Brain pericyte (primary cell): Measurements from ENCODE around the gene MTCL1.
A peak's percentile ranks its signal among the peaks of the same experiment; 100 is the strongest.

Experiments
- DNase-seq: peaks from one replicate; pipeline ENCODE4 v3.0.0-alpha.2; 2012; ENCODE audit warnings: low read depth, low spot score

MTCL1 gene

GRCh38 chr18:8792688-8793316 is 87.4 kb downstream of the MTCL1 start:
- no peak for DNase-seq

DNA sequence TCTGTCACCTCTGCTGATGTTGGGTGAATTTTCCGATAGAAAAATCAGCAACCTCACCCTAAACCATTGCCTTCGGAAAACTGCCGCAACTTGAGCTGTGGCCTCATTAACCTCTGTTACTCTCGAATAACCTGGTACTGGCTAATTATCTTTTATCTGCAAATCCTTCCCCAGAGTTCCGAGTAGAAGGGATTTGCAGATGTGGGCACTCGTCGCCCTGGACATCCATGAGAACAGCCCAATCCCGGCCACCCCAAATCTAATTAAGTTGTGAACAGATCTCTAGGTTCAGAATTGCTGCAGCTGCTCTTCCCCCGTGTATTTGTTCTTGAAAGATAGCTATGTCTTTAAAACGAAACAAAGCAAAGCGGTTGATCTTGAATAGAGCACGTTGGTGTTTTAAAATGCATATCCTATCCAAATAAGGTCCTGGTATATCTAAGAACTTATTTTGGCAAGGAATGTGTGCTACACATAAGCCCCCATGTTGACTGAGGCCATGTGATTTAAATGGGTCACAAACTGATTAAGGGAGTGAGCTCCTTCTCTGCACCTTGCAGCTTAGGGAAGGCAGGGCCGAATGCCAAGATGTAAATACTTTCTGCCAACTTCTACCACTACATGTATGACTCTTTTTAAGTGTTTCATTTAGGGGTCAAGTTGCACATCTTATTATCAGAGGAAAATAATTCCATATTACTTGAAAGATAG is 88.2 kb downstream of the MTCL1 start:
- DNase-seq, result no peak

DNA sequence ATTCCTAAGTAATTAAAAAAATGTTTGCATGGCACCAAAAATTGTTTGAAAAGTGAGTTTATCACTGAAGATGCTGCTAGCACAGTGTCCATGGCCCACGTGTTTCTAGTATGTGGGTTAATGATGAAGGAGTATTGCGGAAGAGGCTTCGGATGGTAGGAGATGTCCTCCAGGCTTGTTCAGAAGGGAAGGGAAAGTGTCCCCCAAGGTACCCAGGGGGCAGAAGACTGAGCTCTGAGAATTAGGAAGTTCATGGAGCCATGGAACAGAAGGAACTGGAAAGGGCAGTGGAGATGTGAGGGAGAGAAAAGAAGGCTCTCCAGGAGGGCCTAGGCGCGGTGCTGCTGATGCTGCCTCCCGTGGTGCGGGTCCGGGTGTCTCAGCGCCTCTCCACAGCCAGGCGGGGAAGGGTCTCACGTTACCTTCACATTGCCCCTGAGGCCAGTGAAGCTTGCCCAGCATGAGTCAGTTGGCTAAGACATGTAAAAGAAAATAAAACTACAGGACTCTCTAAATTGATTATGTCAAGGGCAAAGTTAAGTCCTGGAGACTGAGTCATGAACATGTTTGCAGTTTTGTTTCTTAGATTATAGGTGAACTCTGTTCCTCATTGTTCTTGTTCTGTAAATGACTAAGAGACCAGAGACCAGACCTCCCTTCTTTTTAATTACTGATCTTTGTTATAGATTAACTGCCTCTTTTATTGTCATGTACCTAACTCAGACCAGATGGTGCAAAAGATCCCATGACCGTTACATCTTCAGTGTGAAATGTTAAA is 89.0 kb downstream of the MTCL1 start:
- peak; percentile 53 for DNase-seq

GRCh38 chr18:8794934-8795280 is 89.6 kb downstream of the MTCL1 start:
- no peak for DNase-seq

DNA sequence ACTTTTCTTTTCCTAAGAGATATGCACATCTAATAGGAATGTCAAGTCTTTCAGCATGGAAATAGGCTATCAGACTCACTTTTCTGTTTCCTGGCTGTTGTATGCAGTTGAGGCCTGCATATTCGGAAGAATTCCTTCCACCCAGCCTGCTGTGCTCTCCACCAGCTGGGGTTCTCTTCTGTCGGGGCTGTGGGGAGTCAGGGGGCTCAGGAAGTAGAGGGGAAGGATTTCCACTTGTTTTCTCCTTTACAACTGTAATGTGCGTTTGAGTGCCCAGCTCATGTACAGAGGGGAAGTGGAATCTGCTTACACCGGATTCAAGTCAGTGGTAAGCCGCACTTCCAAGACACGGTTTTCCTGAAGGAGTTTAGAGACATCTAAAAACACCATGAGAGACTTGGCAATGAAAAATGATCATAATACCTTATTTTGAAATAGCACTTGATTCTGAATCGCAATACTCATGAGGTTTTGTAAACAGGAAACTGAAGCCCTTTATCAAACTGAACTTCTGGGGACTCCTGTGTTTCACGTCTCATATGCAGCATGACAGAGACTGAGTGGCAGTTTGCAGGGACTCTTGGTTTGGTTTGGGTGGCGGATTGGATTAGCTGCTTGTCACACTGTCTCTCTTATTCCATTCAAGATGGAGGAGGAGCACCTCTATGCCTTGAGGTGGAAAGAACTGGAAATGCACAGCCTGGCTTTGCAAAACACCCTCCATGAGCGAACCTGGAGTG is 90.4 kb downstream of the MTCL1 start:
- DNase-seq, result no peak

DNA sequence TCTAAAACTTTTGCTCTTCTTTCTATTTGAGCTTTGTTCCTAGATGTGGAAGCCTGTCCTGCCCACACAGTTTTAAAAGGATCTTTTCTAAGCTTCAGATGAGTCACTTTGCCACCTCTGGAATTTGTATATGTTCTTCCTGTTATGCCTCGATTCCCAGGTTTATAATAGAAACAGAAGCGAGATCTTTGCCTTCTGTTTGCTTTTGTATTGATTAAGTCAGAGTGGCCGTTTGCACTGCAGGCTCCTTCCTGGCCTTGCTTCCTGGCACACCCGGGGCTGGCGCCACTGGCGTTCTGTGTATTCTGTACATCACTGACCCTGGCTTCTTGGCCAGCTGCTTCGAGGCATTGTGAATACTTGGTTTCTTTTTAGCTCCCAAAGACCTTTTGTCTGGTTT is 91.8 kb downstream of the MTCL1 start:
- no peak for DNase-seq

GRCh38 chr18:8799001-8799400 is 93.6 kb downstream of the MTCL1 start:
- DNase-seq, result no peak

DNA sequence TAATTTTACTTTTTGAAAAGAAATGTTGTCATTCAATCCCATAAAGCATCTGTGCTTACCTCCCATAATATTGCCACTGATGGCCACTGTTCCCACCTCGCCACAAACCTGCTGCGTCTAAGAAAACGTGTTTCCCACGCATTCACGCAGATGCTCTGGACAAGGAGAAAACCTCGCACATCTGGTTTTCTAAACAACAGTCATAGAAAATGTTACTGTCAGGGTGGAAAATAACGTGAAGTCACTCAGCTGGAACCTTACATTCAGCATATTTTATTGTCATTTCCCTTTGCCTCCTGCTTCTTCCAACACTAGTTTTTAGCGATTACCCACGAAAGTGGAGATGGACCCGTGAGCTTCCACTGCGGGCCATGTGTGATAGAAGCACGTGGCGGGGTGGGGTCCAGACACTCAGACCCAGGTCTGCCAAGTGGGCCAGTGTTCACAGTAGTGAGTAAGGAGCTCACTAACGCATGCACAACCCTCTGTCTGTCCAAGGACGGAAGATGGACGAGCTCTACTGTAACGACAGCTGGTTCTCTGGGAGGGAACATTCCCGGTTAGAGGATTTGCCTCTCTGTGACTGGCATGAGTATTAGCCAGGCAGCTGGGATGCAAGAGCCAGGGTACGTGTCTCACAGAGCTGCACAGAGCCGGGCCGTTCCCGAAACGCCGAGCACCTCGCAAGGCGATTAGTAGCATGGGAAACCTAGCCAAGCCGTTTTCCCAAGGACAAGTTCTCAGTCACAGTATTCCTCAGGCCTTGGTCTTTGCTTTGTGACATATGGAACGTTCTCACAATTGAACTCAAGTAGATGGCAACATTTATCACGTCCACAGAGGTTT is 94.5 kb downstream of the MTCL1 start:
- DNase-seq, result no peak

DNA sequence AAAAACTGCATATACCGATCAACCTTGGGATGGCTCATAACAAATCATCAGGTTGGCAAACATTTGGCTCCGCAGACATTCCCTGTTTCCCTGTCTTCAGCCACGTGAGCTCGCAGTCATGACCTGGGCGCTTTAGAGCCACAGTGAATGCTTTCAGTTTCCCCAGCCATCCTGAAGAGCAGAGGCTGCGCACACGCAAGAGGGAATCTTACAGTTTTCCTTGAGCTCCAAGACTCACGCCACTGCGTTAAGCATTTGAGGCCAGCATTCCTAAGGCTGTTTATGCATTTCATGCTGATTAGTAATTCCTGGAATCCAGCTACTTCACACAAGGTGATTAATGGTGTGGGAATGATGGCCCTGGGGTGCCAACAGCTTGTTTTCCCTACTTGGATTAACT is 95.1 kb downstream of the MTCL1 start:
- DNase-seq, result no peak

DNA sequence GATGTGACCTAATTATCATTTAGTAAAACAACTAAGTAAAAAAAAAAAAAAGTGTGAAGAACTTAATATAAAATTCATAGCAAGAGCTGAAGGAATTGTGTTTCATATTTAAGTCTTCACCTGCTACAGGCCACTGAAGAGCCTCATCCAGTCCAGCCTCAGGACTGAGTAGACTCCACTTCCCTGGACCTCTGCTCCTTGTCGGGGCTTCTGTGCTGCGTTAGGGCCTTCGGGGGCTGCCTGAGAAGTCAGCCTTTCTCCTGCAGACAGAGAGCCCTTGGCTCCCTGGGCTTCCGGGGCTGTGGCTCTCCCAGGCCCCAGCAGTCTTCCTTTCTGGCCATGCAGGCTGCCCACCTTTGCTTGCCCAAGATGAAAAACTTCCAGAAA is 95.5 kb downstream of the MTCL1 start:
- DNase-seq, result no peak

DNA sequence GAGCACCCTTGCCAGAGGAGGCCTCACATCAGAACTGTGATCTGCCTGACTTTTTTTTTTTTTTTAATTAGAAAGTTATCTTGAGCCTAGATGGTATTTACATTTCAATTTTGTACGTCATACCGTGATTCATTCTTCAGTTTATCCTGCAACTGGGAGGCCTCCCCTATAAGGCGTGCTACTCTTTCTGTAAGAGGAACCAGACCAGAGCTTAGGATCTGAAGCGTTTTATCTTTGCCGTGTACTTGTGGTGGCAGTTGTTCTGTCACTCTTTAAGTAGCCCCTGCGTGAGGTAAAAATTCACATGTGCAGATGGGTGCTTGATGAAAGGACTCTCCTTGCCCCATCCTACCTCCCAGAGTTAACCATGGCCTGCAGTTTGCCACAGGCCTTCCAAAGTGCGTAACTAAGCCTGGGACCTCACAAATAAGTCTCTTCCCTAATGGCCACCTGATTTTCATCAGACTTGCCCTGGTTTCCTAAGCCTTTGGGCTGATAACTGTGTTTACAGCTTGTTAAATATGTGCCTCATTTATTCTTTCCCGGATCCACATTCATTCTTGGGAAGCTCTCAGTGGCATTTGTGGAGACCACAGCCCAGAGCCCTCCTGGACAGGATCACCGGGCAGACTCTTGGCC is 96.0 kb downstream of the MTCL1 start:
- DNase-seq, result no peak

DNA sequence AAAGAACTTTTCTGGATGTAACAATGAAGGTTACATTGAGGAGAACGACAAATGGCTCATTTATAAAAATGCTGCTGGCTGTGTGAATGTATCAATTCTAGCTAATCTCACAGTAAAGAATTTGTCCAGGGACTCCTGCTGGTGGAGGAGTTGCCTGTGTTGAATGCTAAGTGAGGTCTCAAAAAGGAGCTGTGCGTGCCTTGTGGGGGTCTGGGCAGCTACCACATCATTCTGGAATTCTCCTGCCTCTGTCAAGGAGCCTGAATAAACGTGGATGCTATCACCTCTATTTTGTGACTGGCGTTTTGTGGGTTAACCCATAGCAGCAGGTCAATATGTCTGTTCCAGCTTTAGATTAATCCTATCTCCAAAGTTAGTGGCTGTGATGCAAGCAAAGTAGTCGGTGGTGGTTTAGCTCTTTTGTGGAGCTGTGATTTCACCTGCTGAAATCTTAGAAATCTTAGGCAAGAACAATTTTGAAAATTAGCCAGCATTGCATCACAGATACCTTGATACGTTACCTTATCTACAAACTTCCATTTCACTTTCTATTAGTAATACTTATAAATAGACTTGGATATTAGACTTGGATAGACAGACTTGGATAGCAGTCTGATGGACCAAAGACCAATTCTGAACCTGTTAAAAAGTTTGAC is 96.8 kb downstream of the MTCL1 start:
- DNase-seq, result no peak

DNA sequence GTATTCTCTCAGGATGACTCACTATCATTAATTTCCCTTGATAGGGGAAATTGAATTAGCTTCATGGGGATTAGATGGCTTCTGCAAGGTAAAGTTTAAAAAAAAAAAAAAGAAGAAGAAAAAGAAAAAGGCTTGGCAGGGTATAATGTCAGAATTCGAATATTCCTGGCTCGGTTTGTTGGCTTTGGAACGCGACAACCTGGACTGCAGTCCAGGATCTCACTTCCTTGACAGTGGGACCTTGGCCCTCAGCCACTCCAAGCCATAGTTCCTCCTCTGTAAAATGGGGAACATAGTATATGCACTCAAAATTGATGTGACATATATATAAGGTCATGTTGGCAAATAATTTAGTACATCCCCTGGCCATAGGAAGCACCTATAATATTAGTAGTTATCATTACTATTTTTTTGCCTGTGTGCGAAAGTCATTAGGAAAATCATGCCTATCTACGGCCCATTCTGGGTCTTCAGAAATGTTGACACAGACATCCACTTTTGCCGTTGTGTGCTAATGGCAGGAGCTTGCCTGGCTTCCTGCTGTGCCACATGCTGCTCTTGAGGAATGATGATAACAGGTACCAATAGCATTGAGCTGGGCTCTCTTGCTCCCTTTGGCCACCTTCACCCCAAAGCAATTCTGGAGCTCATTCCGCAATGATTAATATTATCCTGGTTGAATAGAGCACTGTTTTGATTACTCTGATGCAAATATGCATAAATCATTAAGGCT is 97.9 kb downstream of the MTCL1 start:
- DNase-seq, result no peak

DNA sequence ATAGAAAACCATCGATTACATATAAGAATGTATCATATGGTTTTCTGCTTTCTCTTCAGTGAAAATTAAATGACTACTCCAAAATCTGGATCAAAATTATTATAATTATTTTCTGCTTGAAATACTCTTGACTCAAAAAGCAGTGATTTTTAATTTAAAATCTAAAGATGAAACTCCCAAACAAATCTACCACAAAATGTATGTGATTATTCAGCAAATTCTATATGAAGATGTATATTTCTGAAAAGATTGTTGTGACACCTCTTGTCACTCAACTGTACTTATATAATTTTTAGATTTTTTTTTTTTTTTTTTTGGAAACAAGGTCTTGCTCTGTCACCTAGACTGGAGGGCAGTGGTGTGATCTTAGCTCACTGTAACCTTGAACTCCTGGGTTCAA is 98.6 kb downstream of the MTCL1 start:
- DNase-seq, result no peak

- no peak for DNase-seq
These were observed 100.2 kb downstream of the MTCL1 start for GRCh38 chr18:8805552-8805951.

DNA sequence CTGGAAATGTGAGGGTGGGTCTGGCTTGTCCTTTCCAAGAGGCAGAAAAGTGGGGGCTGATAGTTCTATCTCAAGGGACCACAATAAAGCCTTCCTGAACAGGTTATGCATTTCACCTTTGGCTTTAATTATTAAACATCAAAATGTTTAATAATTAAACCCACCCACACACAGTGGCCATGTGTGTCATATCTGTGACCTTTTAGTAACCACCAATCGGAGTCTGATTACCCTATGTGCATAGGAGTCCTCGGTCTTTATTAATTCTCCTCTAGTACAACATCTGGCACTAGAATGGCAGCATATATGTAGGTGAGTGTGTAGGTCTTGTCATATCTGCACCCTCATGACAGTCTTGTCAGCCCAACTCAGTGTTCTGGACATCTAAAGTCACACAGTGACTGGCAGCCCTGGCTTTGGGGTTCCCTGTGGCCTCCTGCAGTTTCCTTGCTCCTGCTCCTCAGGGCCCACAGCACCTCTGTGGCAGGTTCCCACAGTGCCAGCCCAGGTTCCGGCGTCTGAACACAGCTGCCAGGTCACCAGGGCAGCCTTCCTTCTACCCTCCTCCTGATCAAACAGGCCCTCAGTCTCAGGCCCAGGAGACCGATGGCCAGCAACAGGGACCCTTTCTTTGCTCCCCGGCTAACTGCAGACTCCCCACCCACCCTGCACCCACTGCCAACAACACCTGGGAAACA is 100.9 kb downstream of the MTCL1 start:
- DNase-seq, result no peak

DNA sequence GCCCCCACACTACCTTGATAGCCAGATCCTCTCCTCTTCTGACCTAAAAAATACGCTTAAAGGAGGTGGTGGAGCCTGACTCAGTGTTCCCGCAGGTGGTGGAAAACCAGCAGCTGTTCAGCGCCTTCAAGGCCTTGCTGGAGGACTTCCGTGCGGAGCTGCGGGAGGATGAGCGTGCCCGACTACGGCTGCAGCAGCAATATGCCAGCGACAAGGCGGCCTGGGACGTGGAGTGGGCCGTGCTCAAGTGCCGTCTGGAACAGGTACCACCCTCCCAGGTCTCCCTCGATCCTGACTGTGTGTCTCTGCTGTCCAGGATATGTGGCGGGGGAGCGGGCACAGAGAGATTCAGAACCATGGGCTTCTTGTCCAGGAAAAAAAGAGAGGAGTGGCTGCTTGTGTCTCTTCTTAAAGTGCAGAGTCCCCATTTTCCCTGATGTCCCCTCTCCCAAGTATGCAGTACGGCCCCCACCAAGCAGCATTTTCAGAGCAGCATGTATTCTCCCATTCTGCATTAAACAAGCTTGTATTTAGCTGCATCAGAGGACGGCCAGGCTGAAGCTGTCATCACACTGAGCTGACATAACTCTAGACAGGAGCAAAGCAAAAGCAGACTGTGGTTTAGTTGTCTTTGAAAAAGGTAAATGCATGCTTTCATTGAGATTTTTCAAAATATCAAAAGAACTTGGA is 101.6 kb downstream of the MTCL1 start:
- no peak for DNase-seq

GRCh38 chr18:8807488-8807805 is 102.1 kb downstream of the MTCL1 start:
- DNase-seq, result no peak

- no peak for DNase-seq
These were observed 102.6 kb downstream of the MTCL1 start for GRCh38 chr18:8808001-8808400.
